HG03159 (cell line): ENCODE measurements around the gene THSD4.

Source experiments
- ATAC-seq: cut with Tn5 transposase; IDR thresholded peaks from one replicate; pipeline ENCODE4 v1.9.1; 2021; ENCODE audit warnings: mild to moderate bottlenecking, moderate library complexity; ENCODE audit not compliant: unreplicated experiment

THSD4 gene

DNA sequence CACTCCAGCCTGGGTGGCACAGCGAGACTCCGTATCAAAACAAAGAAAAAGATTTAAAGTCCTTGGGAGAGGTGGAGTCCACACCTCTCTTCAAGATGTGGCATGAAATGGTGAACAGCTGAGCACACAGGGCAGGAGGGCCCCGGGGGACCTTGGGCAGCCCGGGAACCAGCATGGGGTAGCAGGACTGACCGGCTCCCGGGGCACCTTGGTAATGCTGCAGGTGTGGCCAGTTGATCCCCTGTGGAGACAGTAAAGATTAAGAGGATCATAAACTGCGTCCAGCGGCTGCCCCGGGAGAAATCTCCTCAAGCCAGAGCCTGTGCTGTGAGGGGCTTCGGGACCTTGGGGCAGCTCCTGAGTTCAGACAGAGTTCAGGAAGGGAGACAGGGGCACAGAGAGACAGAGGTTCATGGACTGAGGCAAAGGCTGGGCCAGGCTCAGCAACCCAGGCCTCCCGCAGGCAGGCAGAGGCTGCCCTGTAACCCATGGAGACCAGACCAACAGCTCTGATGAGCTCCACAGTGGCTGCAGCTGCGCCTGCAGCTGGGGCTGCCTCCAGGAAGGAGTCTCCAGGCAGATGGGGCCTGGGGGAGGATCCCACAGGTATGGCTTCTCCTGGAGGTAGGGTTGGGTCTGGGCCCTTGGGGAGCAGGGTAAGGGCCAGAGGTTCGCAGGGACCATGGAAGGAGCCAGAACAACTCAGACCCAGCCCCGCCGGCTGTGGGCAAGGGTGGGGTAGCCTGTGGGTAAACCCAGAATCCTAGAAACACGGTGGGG is 695.2 kb downstream of the THSD4 start, which contains the start of gene NR2E3:
NR2E3 (plus strand) TSS at position 299 of the 780 bp plus-strand sequence; CDS start at position 489, 190 bp downstream.
- ATAC-seq: no peak

DNA sequence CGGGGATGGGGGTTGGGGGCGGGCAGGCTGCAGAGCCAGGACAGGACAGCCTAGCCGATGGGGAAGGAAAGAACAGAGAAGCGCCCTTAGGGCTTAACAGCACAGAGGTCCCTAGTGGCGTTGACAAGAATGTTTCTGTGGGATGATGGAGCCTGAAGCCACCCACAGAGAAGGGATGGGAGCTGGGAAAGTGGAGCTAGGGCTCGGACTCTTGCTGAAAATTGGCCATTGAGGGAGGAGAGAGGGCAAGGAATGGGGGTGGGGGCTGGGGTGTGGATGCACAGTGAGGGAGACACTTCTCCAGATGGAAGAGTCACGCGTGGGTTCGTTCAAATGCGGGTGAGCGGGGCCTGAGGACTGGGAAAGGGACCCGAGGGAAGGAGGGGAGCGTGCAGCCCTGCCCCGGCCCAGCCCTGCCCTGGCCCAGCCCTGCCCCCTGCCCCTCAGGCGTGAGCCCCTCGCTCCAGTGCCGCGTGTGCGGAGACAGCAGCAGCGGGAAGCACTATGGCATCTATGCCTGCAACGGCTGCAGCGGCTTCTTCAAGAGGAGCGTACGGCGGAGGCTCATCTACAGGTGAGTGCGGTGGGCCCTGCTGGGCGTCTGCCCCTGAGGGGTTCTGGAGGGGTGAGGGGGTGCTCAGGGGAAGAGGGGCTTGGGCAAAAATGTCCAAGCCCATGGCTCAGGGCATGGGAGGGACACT is 695.9 kb downstream of the THSD4 start:
- no peak for ATAC-seq

DNA sequence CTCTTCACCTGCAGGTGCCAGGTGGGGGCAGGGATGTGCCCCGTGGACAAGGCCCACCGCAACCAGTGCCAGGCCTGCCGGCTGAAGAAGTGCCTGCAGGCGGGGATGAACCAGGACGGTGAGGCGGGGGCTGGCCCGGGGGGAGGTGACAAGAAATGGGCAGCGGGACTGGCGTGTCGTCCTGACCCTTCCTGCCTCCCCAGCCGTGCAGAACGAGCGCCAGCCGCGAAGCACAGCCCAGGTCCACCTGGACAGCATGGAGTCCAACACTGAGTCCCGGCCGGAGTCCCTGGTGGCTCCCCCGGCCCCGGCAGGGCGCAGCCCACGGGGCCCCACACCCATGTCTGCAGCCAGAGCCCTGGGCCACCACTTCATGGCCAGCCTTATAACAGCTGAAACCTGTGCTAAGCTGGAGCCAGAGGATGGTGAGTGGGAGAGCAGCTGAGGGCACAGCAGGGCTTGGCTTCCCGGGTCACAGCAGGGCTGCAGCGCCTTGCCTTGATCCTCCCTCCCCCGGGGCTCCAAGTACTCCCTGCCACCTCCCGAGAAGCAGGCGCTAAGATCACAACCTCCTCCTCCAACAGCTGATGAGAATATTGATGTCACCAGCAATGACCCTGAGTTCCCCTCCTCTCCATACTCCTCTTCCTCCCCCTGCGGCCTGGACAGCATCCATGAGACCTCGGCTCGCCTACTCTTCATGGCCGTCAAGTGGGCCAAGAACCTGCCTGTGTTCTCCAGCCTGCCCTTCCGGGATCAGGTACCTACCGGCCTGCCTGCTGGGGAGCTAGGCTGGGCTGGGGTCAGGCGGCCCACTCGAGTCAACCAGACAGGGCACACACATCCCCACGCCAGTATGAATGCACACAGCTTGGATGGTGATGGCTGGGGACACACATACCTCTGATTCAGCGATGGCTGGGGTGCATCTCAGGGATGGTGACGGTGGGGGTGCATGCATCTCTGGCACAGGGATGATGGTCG is 696.8 kb downstream of the THSD4 start:
- no peak for ATAC-seq

DNA sequence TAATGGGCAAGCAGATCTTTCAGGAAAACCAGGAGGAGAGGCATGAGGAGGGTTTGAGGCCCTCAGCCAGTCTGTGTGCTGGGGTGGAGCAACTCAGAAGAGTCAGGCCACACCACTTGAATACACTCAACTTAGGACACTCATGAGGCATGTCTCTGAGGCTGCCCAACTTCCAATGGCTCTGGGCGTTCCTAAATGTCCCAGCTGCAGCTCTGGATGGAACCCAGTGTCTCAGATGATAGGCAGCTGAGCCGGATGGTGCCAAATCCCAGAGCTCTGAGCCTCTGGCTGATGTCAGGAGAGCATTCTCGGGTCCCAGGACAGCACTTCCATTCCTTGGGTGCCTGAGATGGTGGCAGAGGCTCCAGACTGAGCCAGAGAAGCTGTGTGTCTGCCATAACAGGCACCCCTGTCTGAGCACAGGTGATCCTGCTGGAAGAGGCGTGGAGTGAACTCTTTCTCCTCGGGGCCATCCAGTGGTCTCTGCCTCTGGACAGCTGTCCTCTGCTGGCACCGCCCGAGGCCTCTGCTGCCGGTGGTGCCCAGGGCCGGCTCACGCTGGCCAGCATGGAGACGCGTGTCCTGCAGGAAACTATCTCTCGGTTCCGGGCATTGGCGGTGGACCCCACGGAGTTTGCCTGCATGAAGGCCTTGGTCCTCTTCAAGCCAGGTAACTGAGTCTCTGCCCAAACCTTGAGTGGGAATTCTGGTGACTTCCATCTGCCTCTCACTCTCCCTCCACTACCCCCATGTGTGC is 697.9 kb downstream of the THSD4 start:
- ATAC-seq: no peak

DNA sequence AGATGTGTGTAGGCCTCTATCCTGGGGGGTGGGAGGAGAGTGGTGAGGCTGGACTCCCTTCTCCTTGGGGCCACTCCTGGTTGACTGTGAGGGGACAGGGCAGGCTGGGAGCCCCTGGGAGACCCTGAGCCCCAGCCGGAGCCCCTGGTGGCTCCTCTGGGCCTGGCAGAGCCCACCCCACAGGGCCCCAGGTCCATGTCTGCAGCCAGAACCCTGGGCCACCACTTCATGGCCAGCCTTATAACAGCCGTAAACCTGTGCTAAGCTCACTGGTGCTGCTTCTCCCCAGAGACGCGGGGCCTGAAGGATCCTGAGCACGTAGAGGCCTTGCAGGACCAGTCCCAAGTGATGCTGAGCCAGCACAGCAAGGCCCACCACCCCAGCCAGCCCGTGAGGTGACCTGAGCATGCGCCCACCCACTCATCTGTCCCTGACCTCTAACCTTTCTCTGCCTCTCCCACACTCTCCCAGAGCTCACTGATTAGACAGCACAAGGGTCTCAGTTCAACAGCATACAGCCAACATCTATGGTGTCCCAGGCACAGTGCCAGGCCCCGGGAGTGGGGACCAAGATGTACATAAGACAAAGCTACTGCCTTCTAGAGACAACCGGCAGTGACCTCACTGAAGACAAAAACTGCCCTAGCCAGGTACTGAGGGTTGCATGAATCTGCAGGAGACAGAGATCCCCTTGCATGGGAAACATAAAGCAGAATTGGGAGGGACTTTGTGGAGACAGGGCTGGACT is 698.6 kb downstream of the THSD4 start:
- ATAC-seq: no peak

DNA sequence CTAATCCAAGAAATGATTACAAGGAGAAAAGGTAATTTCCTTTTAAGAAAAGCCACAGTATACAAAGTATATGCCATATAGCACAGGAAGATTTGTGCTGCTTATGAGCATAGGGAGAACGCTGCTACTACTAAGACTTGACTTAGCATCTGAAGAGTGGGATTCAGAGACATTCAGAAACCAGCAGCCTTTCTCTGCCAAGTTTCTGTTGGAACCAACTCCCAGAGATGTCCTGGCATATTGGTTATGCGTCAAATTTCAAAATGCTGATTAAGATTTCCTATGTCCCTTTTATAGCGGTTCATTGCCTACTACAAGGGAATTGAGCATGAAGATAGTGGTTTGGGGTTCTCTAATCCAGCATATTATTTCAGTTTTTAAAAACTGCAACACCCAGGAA is 700.0 kb downstream of the THSD4 start:
- no peak for ATAC-seq

DNA sequence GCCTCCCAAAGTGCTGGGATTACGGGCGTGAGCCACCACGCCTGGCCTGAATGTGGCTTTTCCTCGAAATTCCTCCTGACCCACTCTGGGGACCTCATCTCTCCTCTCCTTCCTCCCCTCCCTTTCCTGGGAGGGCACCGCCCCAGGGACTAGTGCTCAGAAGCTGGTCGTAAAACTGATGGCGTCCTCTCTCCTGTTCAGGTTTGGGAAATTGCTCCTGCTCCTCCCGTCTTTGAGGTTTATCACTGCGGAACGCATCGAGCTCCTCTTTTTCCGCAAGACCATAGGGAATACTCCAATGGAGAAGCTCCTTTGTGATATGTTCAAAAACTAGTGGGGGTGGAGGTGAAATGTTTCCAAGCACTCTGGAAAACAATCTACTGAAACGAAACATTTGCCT is 702.1 kb downstream of the THSD4 start:
- ATAC-seq: no peak

DNA sequence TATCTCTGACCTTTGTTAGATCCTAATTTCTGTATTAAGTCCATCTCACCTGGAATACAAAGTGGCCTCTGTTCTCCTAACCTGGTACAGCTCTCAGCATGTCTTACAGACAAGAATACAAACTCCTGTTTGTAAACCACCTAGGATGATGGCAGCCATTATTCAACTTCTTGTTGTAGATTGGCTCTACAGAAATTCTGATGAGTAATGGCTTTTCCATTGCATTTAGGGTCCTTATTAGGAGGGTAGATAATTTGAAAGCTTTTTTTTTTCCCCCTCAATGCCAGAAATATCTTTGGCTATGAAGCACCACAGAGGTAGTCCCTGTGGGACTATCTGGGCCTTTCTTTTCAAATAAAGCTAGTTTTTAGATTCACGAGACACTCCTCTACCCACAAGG is 704.9 kb downstream of the THSD4 start:
- no peak for ATAC-seq

DNA sequence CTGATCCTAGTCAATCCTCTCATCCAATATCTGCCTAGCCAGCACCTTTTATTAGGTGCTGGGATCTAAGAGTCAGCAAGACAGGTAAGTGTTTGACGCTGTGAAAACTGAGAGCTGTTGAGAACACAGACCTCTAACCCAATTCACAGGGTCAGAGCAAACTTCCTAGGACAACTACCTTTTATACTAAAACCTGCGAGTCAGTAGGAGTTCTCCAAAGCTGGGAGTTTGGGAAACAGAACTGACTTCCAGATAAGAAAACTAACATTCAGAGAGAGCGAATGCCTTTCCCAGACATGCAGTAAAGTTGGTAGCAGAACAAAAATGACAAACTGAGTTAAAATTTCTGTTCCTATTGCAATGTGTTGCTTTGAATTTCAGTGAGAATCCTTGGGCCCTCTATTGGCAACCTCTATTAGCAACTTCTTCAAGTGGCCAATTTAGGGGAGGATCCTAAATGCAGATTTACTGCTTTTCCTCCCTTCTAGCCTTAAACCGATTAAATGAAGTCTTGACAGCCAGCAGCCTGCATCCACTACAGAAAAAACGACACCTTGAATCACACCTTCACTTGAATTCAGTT is 706.4 kb downstream of the THSD4 start:
- ATAC-seq: no peak

DNA sequence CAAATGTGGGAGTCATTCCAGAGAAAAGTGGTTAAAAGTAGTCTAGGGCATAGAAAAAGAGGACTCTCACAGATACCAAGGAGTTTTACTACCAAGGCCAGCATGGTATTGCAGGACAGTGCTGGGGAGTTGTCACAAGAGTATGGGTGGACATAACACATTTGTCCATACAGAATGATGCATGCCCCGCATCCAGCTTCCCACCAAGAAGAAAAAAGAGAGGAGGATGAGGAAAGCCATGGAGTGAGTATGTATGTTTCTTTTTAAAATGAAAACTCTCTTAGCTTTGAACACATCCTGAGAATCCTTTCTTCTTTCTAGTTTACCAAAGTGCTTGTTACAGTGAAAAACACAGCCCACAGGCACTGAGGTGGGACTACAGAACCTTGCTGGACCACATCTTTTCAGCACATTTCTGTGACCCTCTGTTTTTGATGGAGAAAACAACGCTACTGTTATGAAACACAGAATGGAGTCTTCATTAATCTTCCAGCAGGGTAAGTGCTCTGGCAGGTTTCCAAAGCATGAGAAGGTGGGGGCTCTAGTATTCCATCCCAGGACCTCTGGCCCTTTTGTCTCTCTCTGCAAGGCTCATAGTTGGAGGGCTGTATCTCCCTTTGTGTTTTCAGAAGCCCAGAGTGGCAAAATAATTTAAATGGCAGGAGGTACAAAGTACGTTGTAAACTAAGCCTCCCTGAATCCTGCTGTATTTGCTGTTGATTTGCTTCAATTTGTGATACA is 707.8 kb downstream of the THSD4 start:
- no peak for ATAC-seq

DNA sequence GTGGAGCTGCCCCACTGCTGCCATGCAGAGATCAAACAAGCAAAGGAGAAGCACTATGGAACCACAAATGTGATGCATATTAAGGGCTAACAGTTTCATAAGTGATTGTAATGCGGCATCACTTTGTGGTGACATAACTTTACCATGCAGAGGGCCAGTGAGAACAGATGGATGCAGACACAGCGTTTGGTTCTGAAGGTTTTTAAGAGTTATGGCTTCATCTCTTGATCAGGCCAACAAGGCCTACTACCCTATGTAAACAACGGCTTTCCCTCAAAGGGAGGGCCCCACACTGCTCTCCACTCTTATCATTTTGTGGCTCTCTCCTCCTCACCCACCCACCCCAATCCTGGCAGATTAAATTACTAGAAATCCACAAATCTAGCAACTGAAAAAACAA is 708.5 kb downstream of the THSD4 start:
- ATAC-seq: no peak

DNA sequence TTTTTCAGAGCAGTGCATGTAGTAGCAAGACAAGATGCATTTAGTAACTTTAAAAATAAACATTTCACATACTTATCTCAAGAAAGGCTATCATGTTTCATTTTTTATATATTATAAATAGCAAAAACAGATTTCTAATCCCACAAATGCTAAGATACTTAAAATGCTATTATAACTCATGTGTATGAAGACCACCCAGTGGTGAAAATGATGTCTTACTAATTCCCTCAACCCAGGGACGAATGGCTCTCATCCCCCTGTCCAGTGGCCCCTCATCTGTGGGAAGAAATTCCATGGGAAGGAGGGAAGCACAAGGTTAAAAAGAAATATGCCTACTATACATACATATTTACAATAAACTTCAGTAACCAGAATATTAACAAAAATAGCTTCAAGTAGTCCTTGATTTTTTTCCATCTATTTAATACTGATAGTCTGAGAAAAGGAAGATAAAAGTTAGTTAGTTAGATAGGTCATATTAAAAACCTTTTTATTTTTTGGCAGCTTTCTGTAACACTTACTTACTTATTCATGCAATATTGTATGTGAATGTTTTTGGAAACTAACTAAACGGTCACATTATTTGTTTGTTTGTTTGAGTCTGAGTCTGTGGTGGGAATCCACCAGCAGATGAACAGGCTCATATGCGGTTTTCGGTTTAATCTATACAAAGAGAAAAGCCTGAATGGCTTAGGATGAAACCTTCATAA is 709.9 kb downstream of the THSD4 start:
- ATAC-seq: no peak

DNA sequence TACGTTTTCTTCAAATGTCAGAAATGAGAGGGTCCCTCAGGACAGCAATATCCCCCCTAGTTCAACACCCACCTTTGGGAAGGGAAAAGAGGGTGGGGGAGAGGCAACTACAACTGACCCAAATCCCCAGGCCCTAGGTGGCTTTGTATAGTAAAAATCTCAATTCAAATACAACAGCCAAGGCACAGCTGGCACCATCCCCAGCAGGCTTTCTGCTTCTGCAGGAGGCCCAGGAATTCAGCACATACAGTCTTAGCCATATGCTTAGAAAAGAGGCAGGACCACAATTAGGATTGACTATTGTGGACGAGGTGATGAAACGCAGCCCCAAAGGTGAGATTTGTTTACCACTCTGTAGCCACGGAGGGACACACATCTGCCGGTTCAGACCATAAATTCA is 710.9 kb downstream of the THSD4 start:
- ATAC-seq: no peak

DNA sequence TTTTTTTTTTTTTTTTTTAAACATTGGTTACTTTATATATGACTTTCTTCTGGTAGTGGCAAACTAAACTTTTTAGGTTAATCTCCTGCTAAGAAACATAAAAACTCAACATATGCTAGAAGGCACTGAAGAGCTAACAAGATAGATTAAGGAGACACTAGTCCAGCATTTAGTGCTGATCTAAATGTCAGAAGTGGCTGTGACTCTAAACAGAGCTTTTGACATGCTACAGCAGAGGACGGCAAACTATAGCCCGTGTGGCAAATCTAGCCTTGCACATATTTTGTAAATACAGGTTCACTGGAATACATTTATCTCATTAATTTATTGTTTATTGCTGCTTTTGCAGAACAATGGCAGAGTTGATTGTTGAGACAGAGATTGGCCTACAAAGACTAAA is 715.7 kb downstream of the THSD4 start:
- no peak for ATAC-seq
